H1 (cell line): ENCODE data around the gene XPNPEP1. TPM values are rescaled to one million over a fixed set of nuclear protein-coding genes. Genes with fewer than 3 reads are reported as not detected.

Experiments used
- CTCF ChIA-PET: fragments of 300-600 bp; sonication (Branson Sonifier 250); formaldehyde crosslinking; loops from one replicate; lab custom pipeline; 2021; ENCODE audit not compliant: partially characterized antibody; lab: Charles Lee
- POLR2A ChIA-PET: fragments of 300-600 bp; sonication (Branson Sonifier 250); formaldehyde crosslinking; loops from one replicate; lab custom pipeline; 2021; ENCODE audit warnings: inconsistent platforms; ENCODE audit not compliant: partially characterized antibody; lab: Charles Lee
- DNase-seq, 2 experiments: peaks; one replicate each; pipeline versions ENCODE4 v3.0.0 to v3.0.0-alpha.2; 2010 to 2022; ENCODE audit warnings: low spot score in 2 of 2, low read depth in 1 of 2, mixed read lengths in 1 of 2
- FAIRE-seq: peaks from 2 replicates; lab custom pipeline; 2011; peaks lifted over from hg19 to GRCh38; lab: Jason Lieb, UNC
- H2AFZ ChIP-seq: 2 replicates; pipeline ENCODE4 v1.8.1; 2012; ENCODE audit warnings: low read length, inconsistent platforms
- H2AK5ac ChIP-seq: 2 replicates; pipeline ENCODE4 v1.6.1; 2013; ENCODE audit warnings: low read depth, low read length
- H2BK120ac ChIP-seq: replicated peaks from 2 replicates; pipeline ENCODE3; 2013; ENCODE audit warnings: low read depth, low read length, inconsistent platforms
- H2BK12ac ChIP-seq: 2 replicates; pipeline ENCODE4 v1.6.1; 2013; ENCODE audit warnings: low read depth, low read length
- H2BK15ac ChIP-seq: 2 replicates; pipeline ENCODE4 v1.6.1; 2013; ENCODE audit warnings: low read length
- H2BK20ac ChIP-seq: 2 replicates; pipeline ENCODE4 v1.6.1; 2013; ENCODE audit warnings: low read length
- H2BK5ac ChIP-seq: 2 replicates; pipeline ENCODE4 v1.6.1; 2013; ENCODE audit warnings: low read depth, low read length
- H3K14ac ChIP-seq: 2 replicates; pipeline ENCODE4 v1.6.1; 2013; ENCODE audit warnings: inconsistent platforms; ENCODE audit not compliant: insufficient read length
- H3K18ac ChIP-seq: 2 replicates; pipeline ENCODE4 v1.6.1; 2013; ENCODE audit warnings: low read length; ENCODE audit errors: extremely low read depth
- H3K23ac ChIP-seq: 2 replicates; pipeline ENCODE4 v1.6.1; 2013; ENCODE audit warnings: inconsistent platforms; ENCODE audit not compliant: insufficient read length
- H3K23me2 ChIP-seq: 2 replicates; pipeline ENCODE4 v1.6.1; 2013; ENCODE audit warnings: low read depth, low read length
- H3K27ac ChIP-seq: 2 replicates; pipeline ENCODE4 v1.6.1; 2011; ENCODE audit warnings: low read depth, low read length, inconsistent platforms
- H3K27me3 ChIP-seq, 4 experiments: replicated peaks in 1 of 4; 1 replicate in 1 of 4; 2 replicates in 3 of 4; pipeline versions ENCODE4 v1.6.1 to v1.8.1; 2011 to 2013; ENCODE audit warnings: low read length in 3 of 4, mild to moderate bottlenecking in 3 of 4, inconsistent platforms in 2 of 4, mixed read lengths in 2 of 4, moderate library complexity in 1 of 4; ENCODE audit not compliant: control insufficient read depth in 3 of 4, insufficient read depth in 3 of 4; ENCODE audit errors: extremely low read depth in 1 of 4
- H3K36me3 ChIP-seq, 4 experiments: 2 replicates each; pipeline versions ENCODE4 v1.6.1 to v1.8.1; 2011 to 2013; ENCODE audit warnings: mild to moderate bottlenecking in 4 of 4, low read length in 3 of 4, moderate library complexity in 2 of 4, control low read depth in 1 of 4, inconsistent platforms in 1 of 4; ENCODE audit not compliant: insufficient read depth in 4 of 4, control insufficient read depth in 2 of 4
- H3K4ac ChIP-seq: replicated peaks from 2 replicates; pipeline ENCODE3; 2013; ENCODE audit warnings: low read length, low read depth, mixed read lengths, inconsistent platforms; ENCODE audit not compliant: insufficient read length
- H3K4me1 ChIP-seq, 4 experiments: replicated peaks in 1 of 4; 1 replicate in 1 of 4; 2 replicates in 3 of 4; pipeline versions ENCODE4 v1.6.1 to v1.8.1; 2011 to 2013; ENCODE audit warnings: low read length in 3 of 4, inconsistent platforms in 2 of 4, mixed read lengths in 1 of 4; ENCODE audit not compliant: insufficient read depth in 4 of 4, control insufficient read depth in 3 of 4
- H3K4me2 ChIP-seq, 2 experiments: 2 replicates each; pipeline versions ENCODE4 v1.6.1 to v1.8.1; 2011 to 2013; ENCODE audit warnings: low read depth in 2 of 2, low read length in 2 of 2, control low read depth in 1 of 2, inconsistent platforms in 1 of 2, mild to moderate bottlenecking in 1 of 2; ENCODE audit not compliant: insufficient read depth in 1 of 2
- H3K4me3 ChIP-seq, 4 experiments: fragments of 200-600, 300-600 bp in 1 of 4; sonication (generic), shearing (Covaris generic), sonication (Bioruptor Twin) in 1 of 4; 2 replicates each; pipeline versions ENCODE4 v1.5.1 to v1.8.1; 2011 to 2016; ENCODE audit warnings: low read length in 4 of 4, low read depth in 3 of 4, control low read depth in 2 of 4, inconsistent platforms in 2 of 4, mild to moderate bottlenecking in 2 of 4, mixed read lengths in 1 of 4, moderate library complexity in 1 of 4; ENCODE audit not compliant: insufficient read depth in 2 of 4; ENCODE audit errors: extremely low read depth in 1 of 4
- H3K56ac ChIP-seq: replicated peaks from 2 replicates; pipeline ENCODE3; 2013; ENCODE audit warnings: low read depth, mild to moderate bottlenecking, mixed read lengths, low read length, inconsistent platforms; ENCODE audit not compliant: insufficient read length
- H3K79me1 ChIP-seq: 2 replicates; pipeline ENCODE4 v1.6.1; 2013; ENCODE audit warnings: low read depth, low read length, control low read depth
- H3K79me2 ChIP-seq, 2 experiments: 2 replicates each; pipeline versions ENCODE4 v1.6.1 to v1.8.1; 2012 to 2013; ENCODE audit warnings: low read length in 2 of 2, mild to moderate bottlenecking in 2 of 2, inconsistent platforms in 1 of 2; ENCODE audit not compliant: insufficient read depth in 2 of 2, control insufficient read depth in 1 of 2
- H3K9ac ChIP-seq, 4 experiments: replicated peaks in 1 of 4; 1 replicate in 1 of 4; 2 replicates in 3 of 4; pipeline versions ENCODE4 v1.6.1 to v1.8.1; 2011 to 2013; ENCODE audit warnings: low read depth in 3 of 4, low read length in 3 of 4, control low read depth in 2 of 4, mild to moderate bottlenecking in 2 of 4, moderate library complexity in 2 of 4, inconsistent platforms in 1 of 4; ENCODE audit errors: extremely low read depth in 1 of 4
- H3K9me3 ChIP-seq, 2 experiments: 2 replicates each; pipeline versions ENCODE4 v1.6.1 to v1.8.1; 2012 to 2013; ENCODE audit warnings: mild to moderate bottlenecking in 2 of 2, moderate library complexity in 2 of 2, control low read depth in 1 of 2, inconsistent platforms in 1 of 2, low read depth in 1 of 2, low read length in 1 of 2, mixed read lengths in 1 of 2; ENCODE audit not compliant: insufficient read depth in 2 of 2
- H4K20me1 ChIP-seq, 2 experiments: replicated peaks in 1 of 2; 2 replicates each; pipeline versions ENCODE3 to v1.8.1; 2011 to 2013; ENCODE audit warnings: inconsistent platforms in 2 of 2, low read length in 2 of 2, mild to moderate bottlenecking in 1 of 2; ENCODE audit not compliant: insufficient read depth in 2 of 2, control insufficient read depth in 1 of 2
- H4K5ac ChIP-seq: 2 replicates; pipeline ENCODE4 v1.6.1; 2013; ENCODE audit warnings: low read length, low read depth, mixed read lengths, inconsistent platforms; ENCODE audit not compliant: insufficient read length
- H4K8ac ChIP-seq: 2 replicates; pipeline ENCODE4 v1.8.0; 2013; ENCODE audit warnings: mild to moderate bottlenecking, moderate library complexity, low read length, inconsistent platforms; ENCODE audit not compliant: insufficient read depth; ENCODE audit errors: extremely low read depth
- H4K91ac ChIP-seq: replicated peaks from 2 replicates; pipeline ENCODE3; 2013; ENCODE audit warnings: low read length, mixed read lengths, inconsistent platforms; ENCODE audit not compliant: insufficient read length
- CEBPB ChIP-seq: IDR thresholded peaks from 2 replicates; pipeline ENCODE4 v1.6.1; 2012; ENCODE audit warnings: low read depth, low read length
- CREB1 ChIP-seq: IDR thresholded peaks from 2 replicates; pipeline ENCODE4 v1.6.1; 2012; ENCODE audit warnings: inconsistent platforms
- EP300 ChIP-seq, 2 experiments: IDR thresholded peaks; 1 replicate in 1 of 2; 2 replicates in 1 of 2; pipeline ENCODE4 v1.6.1; 2011 to 2012; ENCODE audit warnings: low read depth in 2 of 2, low read length in 2 of 2, mild to moderate bottlenecking in 2 of 2, borderline replicate concordance in 1 of 2, inconsistent platforms in 1 of 2, moderate library complexity in 1 of 2
- MAX ChIP-seq: IDR thresholded peaks from 2 replicates; pipeline ENCODE4 v1.6.1; 2012; ENCODE audit warnings: inconsistent platforms
- NANOG ChIP-seq: IDR thresholded peaks from 2 replicates; pipeline ENCODE4 v1.6.1; 2011; ENCODE audit warnings: low read length, low read depth, mild to moderate bottlenecking, inconsistent platforms; ENCODE audit not compliant: insufficient read depth, poor library complexity, severe bottlenecking
- POLR2A ChIP-seq, 2 experiments: IDR thresholded peaks; 1 replicate in 1 of 2; 2 replicates in 1 of 2; pipeline ENCODE4 v1.6.1; 2011; ENCODE audit warnings: low read depth in 2 of 2, low read length in 2 of 2, mild to moderate bottlenecking in 2 of 2; ENCODE audit errors: control extremely low read depth in 1 of 2
- RBBP5 ChIP-seq: IDR thresholded peaks from 2 replicates; pipeline ENCODE4 v1.7.1; 2012; ENCODE audit warnings: low read depth, mild to moderate bottlenecking, inconsistent platforms, low read length, moderate library complexity, borderline replicate concordance
- SIRT6 ChIP-seq: IDR thresholded peaks from one replicate; pipeline ENCODE4 v1.7.1; 2012; ENCODE audit warnings: low read length, inconsistent platforms
- SP1 ChIP-seq: IDR thresholded peaks from 2 replicates; pipeline ENCODE4 v1.6.1; 2011; ENCODE audit warnings: low read depth, low read length
- SP2 ChIP-seq: IDR thresholded peaks from 2 replicates; pipeline ENCODE4 v1.6.1; 2012; ENCODE audit warnings: mild to moderate bottlenecking, low read length, inconsistent platforms
- SP4 ChIP-seq: IDR thresholded peaks from 2 replicates; pipeline ENCODE4 v1.6.1; 2012; ENCODE audit warnings: low read length, inconsistent platforms
- TBP ChIP-seq: IDR thresholded peaks from 2 replicates; pipeline ENCODE4 v1.6.1; 2011; ENCODE audit warnings: low read depth, low read length, improper control_type of control experiment
- TCF12 ChIP-seq: IDR thresholded peaks from 2 replicates; pipeline ENCODE4 v1.6.1; 2011; ENCODE audit warnings: low read depth, mild to moderate bottlenecking, low read length
- WGBS, 2 experiments: shearing (Covaris generic) in 1 of 2; methylation state at CpG; one replicate each; pipeline versions ENCODE4 v1.1.6 to v1.1.7; 2013 to 2015; ENCODE audit warnings: low lambda C conversion rate in 2 of 2, mixed read lengths in 2 of 2, inconsistent platforms in 1 of 2, low coverage in 1 of 2, missing lambda C conversion rate in 1 of 2; ENCODE audit not compliant: insufficient replicate concordance in 2 of 2, insufficient coverage in 1 of 2, insufficient read length in 1 of 2; ENCODE audit errors: extremely low coverage in 1 of 2, missing lambda C conversion rate in 1 of 2; 5-methylcytosine and 5-hydroxymethylcytosine counted together
- polyA plus RNA-seq, 7 experiments: library from polyadenylated mRNA; depleted of rRNA in 3 of 7; stranded (reverse) in 5 of 7; unstranded in 2 of 7; fragments of >200 nt in 5 of 7; fragments of 200-250 nt in 2 of 7; gene quantifications; 1 replicate in 5 of 7; 2 replicates in 1 of 7; 4 replicates in 1 of 7; pipeline versions ENCODE4 v1.2.1 to v1.2.3, GENCODE V29; 2011 to 2013; ENCODE audit warnings: missing spikeins in 2 of 7, mixed read lengths in 2 of 7
- total RNA-seq: library from RNA; stranded (reverse); fragmentation: NEBNext Ultra II Directional; extraction: Animal tissue kit (Norgen Biotek cat#: 25700); gene quantifications from 2 replicates; pipeline ENCODE4 v1.2.1, GENCODE V29; 2021

Gene XPNPEP1
- total and polyA plus RNA-seq, 2 of the 8 experiments (the other 6 are each of a cell fraction or from before 2014, with no cell fraction given): 61.1 to 201 TPM

DNA sequence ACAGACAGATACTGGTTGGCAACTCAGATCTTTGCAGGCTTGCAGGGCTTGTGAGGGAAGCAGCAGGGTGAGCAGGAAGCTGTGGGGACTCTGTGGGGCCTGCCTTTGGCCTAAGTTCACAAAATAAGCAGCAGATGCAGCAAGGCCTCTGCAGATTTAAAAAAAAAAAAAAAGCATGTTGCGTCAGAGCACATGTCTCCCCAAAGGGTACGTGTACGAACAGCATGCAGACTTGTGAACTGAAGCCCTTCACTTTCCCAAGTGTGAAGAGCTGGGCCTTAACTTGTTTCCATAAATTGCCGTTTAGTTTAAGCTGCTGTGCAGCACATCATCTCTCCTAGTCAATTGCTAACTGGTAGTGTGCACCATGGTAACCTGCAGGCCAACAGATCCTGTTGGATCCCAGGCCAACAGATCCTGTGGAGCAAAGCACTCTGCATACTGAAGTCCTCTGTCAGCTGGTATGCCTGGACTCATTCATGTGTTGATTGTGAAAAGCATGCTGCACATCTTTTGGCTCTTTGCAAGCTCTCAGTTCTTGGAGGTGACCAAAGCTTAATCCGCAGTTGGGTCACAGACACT lies 10.8 kb upstream of the XPNPEP1 start:
- POLR2A ChIA-PET: interaction anchor here (0.6 to 3.1 kb wide), 12 partner anchors 9 to 1496 kb away, joined by 3 to 48 read pairs (median 4); partner anchors contain the start of gene XPNPEP1
- TF ChIP-seq SP2 (no peak), SIRT6 (no peak), TBP (peak; percentile 32; the same call in 1 of the 2 replicates), SP4 (0 out of 2 replicates have a peak, but pooled peaks have one; percentile 18), TCF12 (0 out of 2 replicates have a peak, but pooled peaks have one; percentile 11), RBBP5 (no peak), CEBPB (0 out of 2 replicates have a peak, but pooled peaks have one; percentile 1), SP1 (peak; percentile 75; the same call in 1 of the 2 replicates), NANOG (peak; percentile 76), MAX (peak; percentile 62; the same call in 1 of the 2 replicates), EP300 (IDR thresholded peaks at IDR 0.05; ENCODE audit: borderline replicate concordance in 1 of 2, low read depth in 2 of 2, low read length in 2 of 2) (peak in 1 of 2 experiments; percentile 74; a peak in 1 of 3 replicates), POLR2A (IDR thresholded peaks at IDR 0.05; ENCODE audit: control extremely low read depth in 1 of 2, low read depth in 2 of 2, low read length in 2 of 2) (peak in 1 of 2 experiments; percentile 41; a peak in 1 of 3 replicates), CREB1 (0 out of 2 replicates have a peak, but pooled peaks have one; percentile 8)

More for the DNA sequence above, 10.8 kb upstream of the XPNPEP1 start:
- H3K79me2 ChIP-seq: no peaks in the 10 kb centered on the region
- H4K5ac ChIP-seq: peak overlapping the region; percentile 18
- no peak for DNase-seq
- no peaks in the 10 kb centered on the region for H3K9me3 ChIP-seq
- peak overlapping the region; percentile 23 for H4K91ac ChIP-seq
- H3K14ac ChIP-seq: no peak overlapping the region
- H3K27ac ChIP-seq: peak overlapping the region; percentile 70
- H2BK20ac ChIP-seq: peak overlapping the region; percentile 100
- FAIRE-seq: peak; percentile 88
- H2BK15ac ChIP-seq: peak overlapping the region; percentile 66
- peak overlapping the region; percentile 63 for H3K4ac ChIP-seq
- CTCF ChIA-PET: interaction anchor here (0.6 to 2.2 kb wide), 11 partner anchors 8 to 557 kb away, joined by 3 to 12 read pairs (median 4); no protein-coding TSS in a partner anchor
- no peak overlapping the region for H3K23ac ChIP-seq
- no peaks in the 10 kb centered on the region for H3K79me1 ChIP-seq
- H2BK5ac ChIP-seq: peak overlapping the region; percentile 93; the same call in 1 of the 2 replicates
- no peaks in the 10 kb centered on the region for H3K23me2 ChIP-seq
- H3K56ac ChIP-seq: no peak overlapping the region
- H2AK5ac ChIP-seq: peak overlapping the region; percentile 0; the same call in 1 of the 2 replicates
- H3K18ac ChIP-seq: peak overlapping the region; percentile 93
- WGBS, 2 experiments: 67% methylated on average over 5 of the region's 5 CpGs; no CpG with 5 or more reads in 1 of the 2 experiments
- no peaks in the 10 kb centered on the region for H4K20me1 ChIP-seq
- H2BK120ac ChIP-seq: peak overlapping the region; percentile 74
- peak overlapping the region in 3 of 4 experiments; percentile 14 to 44 (median 30); a peak in 4 of 8 replicates for H3K4me3 ChIP-seq
- H2BK12ac ChIP-seq: peak overlapping the region; percentile 34
- peak overlapping the region in 3 of 4 experiments; percentile 1 to 56 (median 14); a peak in 2 of 7 replicates for H3K9ac ChIP-seq
- H3K27me3 ChIP-seq: no peaks in the 10 kb centered on the region
- no peak overlapping the region for H4K8ac ChIP-seq
- H2AFZ ChIP-seq: no peak overlapping the region
- H3K4me2 ChIP-seq: peak overlapping the region; percentile 54 to 59
- H3K36me3 ChIP-seq: no peaks in the 10 kb centered on the region
- H3K4me1 ChIP-seq: peaks cover 11 to 25% (median 24%) of the 10 kb centered on the region in 4 experiments
